GM12878 (cell line): ENCODE data around the gene GALNT17.

Source experiments
- EP300 ChIP-seq, 2 experiments: fragments of 150-350 bp in 1 of 2; IDR thresholded peaks; 2 replicates each; pipeline ENCODE4 v1.6.1; 2011 to 2012; ENCODE audit warnings: low read depth in 2 of 2, low read length in 2 of 2, borderline replicate concordance in 1 of 2, improper control_type of control experiment in 1 of 2, inconsistent platforms in 1 of 2; ENCODE audit not compliant: control insufficient read depth in 1 of 2
- NFIC ChIP-seq: IDR thresholded peaks from 2 replicates; pipeline ENCODE4 v1.6.1; 2012; ENCODE audit warnings: low read depth, mild to moderate bottlenecking, inconsistent platforms, low read length, moderate library complexity
- PAX8 ChIP-seq: fragments of 450-650 bp; IDR thresholded peaks from 2 replicates; pipeline ENCODE4 v1.6.1; 2017; ENCODE audit warnings: mild to moderate bottlenecking, moderate library complexity
- POLR2A ChIP-seq: IDR thresholded peaks from 2 replicates; pipeline ENCODE4 v1.6.1; 2011; ENCODE audit warnings: low read depth, mild to moderate bottlenecking, low read length
- RAD51 ChIP-seq: fragments of 450-650 bp; IDR thresholded peaks from 2 replicates; pipeline ENCODE4 v1.6.1; 2016; ENCODE audit warnings: moderate library complexity, mild to moderate bottlenecking, inconsistent platforms
- TAF1 ChIP-seq: IDR thresholded peaks from 2 replicates; pipeline ENCODE4 v1.6.1; 2011; ENCODE audit warnings: mild to moderate bottlenecking, low read depth, low read length, borderline replicate concordance
- TF ChIP-seq, protein P1 (sequence below), 3 experiments: IDR thresholded peaks in 2 of 3; conservative IDR thresholded peaks in 1 of 3; 2 replicates each; pipeline ENCODE4 v1.5.1; 2011; ENCODE audit warnings: low read depth in 3 of 3, low read length in 3 of 3, mild to moderate bottlenecking in 3 of 3, control low read depth in 2 of 3, moderate library complexity in 2 of 3, inconsistent platforms in 1 of 3, mixed read lengths in 1 of 3; ENCODE audit not compliant: control insufficient read depth in 2 of 3, insufficient read depth in 1 of 3; ENCODE audit errors: extremely low read depth in 1 of 3

DNA sequence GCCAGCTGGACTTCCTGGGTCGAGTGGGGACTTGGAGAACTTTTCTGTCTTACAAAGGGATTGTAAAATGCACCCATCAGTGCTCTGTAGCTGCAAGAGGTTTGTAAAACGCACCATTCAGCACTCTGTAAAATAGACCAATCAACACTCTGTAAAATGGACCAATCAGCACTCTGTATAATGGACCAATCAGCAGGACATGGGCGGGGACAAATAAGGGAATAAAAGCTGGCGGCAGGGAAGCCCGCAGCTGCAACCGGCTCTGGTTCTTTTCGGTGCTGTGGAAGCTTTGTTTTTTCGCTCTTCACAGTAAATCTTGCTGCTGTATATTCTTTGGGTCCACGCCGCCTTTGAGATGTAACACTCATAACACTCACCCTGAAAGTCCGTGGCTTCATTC lies 151.9 kb downstream of the GALNT17 start:
- TF ChIP-seq, protein P1, sequence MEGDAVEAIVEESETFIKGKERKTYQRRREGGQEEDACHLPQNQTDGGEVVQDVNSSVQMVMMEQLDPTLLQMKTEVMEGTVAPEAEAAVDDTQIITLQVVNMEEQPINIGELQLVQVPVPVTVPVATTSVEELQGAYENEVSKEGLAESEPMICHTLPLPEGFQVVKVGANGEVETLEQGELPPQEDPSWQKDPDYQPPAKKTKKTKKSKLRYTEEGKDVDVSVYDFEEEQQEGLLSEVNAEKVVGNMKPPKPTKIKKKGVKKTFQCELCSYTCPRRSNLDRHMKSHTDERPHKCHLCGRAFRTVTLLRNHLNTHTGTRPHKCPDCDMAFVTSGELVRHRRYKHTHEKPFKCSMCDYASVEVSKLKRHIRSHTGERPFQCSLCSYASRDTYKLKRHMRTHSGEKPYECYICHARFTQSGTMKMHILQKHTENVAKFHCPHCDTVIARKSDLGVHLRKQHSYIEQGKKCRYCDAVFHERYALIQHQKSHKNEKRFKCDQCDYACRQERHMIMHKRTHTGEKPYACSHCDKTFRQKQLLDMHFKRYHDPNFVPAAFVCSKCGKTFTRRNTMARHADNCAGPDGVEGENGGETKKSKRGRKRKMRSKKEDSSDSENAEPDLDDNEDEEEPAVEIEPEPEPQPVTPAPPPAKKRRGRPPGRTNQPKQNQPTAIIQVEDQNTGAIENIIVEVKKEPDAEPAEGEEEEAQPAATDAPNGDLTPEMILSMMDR (IDR thresholded peaks at IDR 0.05 in 2 of 3, conservative IDR thresholded peaks at IDR 0.05 in 1 of 3; ENCODE audit: control insufficient read depth in 2 of 3, extremely low read depth in 1 of 3, insufficient read depth in 1 of 3, low read depth in 3 of 3, low read length in 3 of 3), result no peak
- TF ChIP-seq EP300 (IDR thresholded peaks at IDR 0.05; ENCODE audit: borderline replicate concordance in 1 of 2, control insufficient read depth in 1 of 2, low read depth in 2 of 2, low read length in 2 of 2), result no peak
- no peak for TF ChIP-seq NFIC
- TF ChIP-seq POLR2A, result no peak
- no peak for TF ChIP-seq RAD51
- TF ChIP-seq TAF1, result no peak
- no peak for TF ChIP-seq PAX8
